HL-60/S4 treated with phorbol 12-myristate 13-acetate at 8.2 ng/mL for 4 days and 3 days (cell line): ENCODE data around the gene RFX8.
"Not testable (repeated sequence)": the region's sequence is repeated elsewhere in the genome, so short reads cannot be mapped to it uniquely, and the experiment has no call there.

Experiments
- in situ Hi-C: fragments of 300-500 bp; cut with MboI; formaldehyde crosslinking; loops from 2 replicates; pipeline ENCODE4 v1.15.0; 2022; ENCODE audit warnings: low sequenced_read_pairs

Gene RFX8

GRCh38 chr2:101474731-101475384 is at the start of gene RFX8:
RFX8 (minus strand) TSS chr2:101475112; CDS start chr2:101466848, 8,264 bp downstream.
- in situ Hi-C loops = no loop called here

GRCh38 chr2:101521487-101521886 is 46.6 kb upstream of the RFX8 start:
- in situ Hi-C loops = no loop called here

GRCh38 chr2:101520246-101520645 is 45.3 kb upstream of the RFX8 start:
- in situ Hi-C loops = no loop called here

GRCh38 chr2:101518578-101519492 is 43.9 kb upstream of the RFX8 start:
- in situ Hi-C loops = no loop called here

- in situ Hi-C loops = no loop called here
Observed at GRCh38 chr2:101517758-101518271, 42.9 kb upstream of the RFX8 start.

GRCh38 chr2:101516823-101517690 is 42.1 kb upstream of the RFX8 start:
- in situ Hi-C loops = no loop called here

GRCh38 chr2:101516349-101516748 is 41.4 kb upstream of the RFX8 start:
- in situ Hi-C loops = no loop called here

- in situ Hi-C loops = no loop called here
Observed at GRCh38 chr2:101515477-101515876, 40.6 kb upstream of the RFX8 start.

GRCh38 chr2:101512993-101513392 is 38.1 kb upstream of the RFX8 start:
- in situ Hi-C loops = no loop called here

- in situ Hi-C loops = no loop called here
Observed at GRCh38 chr2:101511381-101511780, 36.5 kb upstream of the RFX8 start.

GRCh38 chr2:101509499-101510284 is 34.8 kb upstream of the RFX8 start:
- in situ Hi-C loops = no loop called here

- in situ Hi-C loops = no loop called here
Observed at GRCh38 chr2:101508636-101509035, 33.7 kb upstream of the RFX8 start.

- in situ Hi-C loops = not testable (repeated sequence)
Observed at GRCh38 chr2:101505276-101505675, 30.4 kb upstream of the RFX8 start.

GRCh38 chr2:101504744-101505143 is 29.8 kb upstream of the RFX8 start:
- in situ Hi-C loops = not testable (repeated sequence)

- in situ Hi-C loops = no loop called here
Observed at GRCh38 chr2:101502095-101502494, 27.2 kb upstream of the RFX8 start.

GRCh38 chr2:101501443-101501842 is 26.5 kb upstream of the RFX8 start:
- in situ Hi-C loops = no loop called here

- in situ Hi-C loops = no loop called here
Observed at GRCh38 chr2:101500860-101501259, 25.9 kb upstream of the RFX8 start.

GRCh38 chr2:101500180-101500579 is 25.3 kb upstream of the RFX8 start:
- in situ Hi-C loops = no loop called here

- in situ Hi-C loops = no loop called here
Observed at GRCh38 chr2:101496279-101496678, 21.4 kb upstream of the RFX8 start.

- in situ Hi-C loops = no loop called here
Observed at GRCh38 chr2:101492936-101493473, 18.1 kb upstream of the RFX8 start.
